GM04504 (cell line): Measurements from ENCODE around the gene EGR4.

ENCODE experiments used
- DNase-seq: peaks from one replicate; pipeline ENCODE4 v3.0.0-alpha.2; 2012; ENCODE audit warnings: low read depth

EGR4 gene

DNA sequence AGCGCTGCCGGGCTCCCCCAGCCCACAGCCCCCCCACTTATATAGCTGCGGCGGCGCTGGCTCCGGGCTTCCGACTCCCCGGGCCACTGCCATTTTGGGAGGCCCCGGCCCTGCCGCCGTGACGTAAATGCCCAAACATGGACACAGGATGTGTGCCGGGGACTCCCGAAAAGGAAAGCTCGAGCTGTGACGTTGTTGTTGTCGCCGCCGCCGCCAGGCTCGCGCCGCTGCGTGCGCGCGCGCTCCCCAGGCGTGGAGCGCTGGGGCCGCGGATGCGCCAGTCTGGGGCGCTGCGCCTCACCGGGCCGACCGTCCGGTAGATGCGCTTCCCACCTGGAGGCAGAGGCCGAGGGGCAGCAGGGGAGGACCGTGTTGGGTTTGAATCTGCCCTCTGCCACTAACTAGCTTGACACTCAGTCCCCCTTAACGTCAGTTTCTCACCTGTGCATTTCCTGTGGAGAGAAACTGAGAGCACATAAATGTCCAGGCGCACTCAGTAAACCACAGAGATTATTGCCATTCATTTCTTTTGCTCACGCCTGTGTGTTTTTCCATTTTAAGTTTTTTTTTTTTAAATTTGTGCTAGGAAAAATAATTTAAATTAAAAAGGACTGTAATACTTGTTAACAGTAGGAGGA lies at the start of gene EGR4:
TSS of gene EGR4 (minus strand) at position 15 of the 638 bp plus-strand sequence. CDS start 231 bp downstream, outside the sequence.
- no peak for DNase-seq

DNA sequence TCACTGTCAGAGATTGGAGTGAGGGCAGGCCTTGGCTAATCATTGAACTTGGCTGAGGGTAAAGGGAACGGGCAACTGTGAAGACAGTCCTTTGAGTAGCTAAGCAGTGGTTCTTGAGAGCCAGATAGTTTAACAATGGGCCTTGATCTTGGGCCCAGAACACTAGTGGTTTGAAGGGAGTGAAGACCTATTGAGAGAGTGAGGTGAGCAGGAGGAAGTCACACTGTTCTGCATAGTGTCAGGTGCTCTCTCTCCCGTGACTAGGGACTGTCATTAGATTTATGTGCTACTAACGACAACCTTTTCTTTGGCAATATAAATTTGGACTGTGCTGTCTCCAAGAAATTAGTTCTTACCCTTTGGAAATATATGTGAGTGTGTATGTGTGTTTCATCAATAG lies 47.7 kb upstream of the EGR4 start:
- no peak for DNase-seq

DNA sequence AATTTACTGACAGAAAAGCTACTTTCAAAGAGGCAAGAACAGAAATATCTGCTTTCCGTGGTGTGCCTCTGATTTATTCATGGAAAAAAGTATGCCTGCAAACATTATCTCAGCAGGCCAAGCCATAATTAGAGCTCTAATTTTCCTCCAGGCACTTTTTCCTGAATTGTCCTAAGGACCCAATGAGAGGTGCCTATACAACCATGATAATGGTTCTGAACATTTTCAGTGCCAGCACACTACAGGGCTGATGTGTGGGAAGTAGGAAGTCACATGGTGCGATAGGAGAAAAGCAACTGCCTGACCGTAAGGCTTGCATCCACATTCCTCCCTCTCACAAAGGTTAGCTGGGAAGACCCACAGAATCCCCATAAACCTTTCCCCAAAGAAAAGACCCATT lies 45.9 kb upstream of the EGR4 start:
- no peak for DNase-seq

DNA sequence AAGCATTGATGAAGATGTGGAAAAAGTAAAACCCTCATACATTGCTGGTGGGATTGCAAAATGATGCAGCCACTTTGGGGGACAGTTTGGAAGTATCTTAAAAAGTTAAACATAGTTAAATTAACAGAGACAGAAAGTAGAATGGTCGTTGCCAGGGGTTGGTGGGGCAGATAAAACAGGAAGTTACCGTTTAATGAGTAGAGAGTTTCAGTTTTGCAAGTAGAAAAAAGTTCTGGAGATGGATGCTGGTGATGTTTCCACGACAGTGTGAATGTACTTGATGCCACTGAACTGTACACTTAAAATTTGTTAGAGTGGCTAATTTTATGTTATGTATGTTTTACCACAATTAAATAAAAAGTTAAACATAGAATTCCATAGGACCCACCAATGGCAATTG lies 44.5 kb upstream of the EGR4 start:
- DNase-seq = no peak

DNA sequence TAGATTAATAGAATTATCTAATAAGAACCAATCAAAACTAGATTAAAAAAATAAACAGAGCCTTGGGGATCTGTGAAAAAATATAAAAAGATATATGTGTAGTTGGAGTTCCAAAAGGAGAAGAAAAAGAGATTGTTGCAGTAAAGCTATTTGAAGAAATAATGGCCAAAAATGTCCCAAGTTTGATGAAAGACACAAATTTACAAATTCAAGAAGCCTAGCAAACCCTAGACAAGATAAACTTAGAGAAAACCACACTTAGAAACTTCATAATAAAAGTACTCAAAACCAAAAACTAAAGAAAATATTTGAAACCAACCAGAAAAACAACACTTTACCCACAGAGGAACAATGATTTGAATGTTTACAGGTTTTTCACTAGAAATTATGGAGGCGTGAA lies 41.3 kb upstream of the EGR4 start:
- no peak for DNase-seq

DNA sequence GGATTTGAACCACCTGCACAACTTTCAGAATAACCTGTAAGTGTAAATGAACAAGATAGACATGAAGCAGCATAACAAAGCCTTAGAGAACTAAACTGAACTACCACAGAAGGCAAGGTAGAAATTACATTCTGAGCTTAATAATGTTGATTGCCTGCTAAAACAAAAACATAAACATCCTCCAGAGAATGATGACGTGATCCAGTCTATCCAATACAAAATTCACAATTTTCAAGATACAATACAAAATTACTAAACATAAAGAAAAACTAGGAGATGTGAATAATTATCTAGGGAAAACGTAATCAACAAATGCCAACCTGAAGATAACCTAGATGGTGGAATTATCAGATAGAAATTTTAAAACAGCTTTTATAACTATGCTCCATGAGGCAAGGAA lies 40.7 kb upstream of the EGR4 start:
- no peak for DNase-seq

DNA sequence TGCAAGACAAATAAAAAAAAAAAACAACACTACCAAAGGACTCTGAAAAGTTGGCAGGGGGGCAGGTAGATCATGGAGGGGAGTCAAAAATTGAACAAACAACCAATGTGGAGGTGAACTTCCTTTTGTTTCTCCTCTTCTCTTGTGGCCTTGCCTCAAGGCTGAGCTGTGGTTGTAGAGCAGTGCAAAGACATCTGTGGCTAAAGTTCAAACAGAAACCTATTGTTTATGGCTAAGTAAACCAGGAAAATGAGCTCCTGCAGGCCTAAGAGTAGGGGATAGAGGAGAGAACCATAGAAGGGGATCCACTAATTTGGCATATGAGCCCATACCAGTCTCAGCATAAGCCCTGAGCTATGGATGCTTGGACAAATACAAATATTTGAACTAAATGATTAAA lies 40.2 kb upstream of the EGR4 start:
- no peak for DNase-seq

DNA sequence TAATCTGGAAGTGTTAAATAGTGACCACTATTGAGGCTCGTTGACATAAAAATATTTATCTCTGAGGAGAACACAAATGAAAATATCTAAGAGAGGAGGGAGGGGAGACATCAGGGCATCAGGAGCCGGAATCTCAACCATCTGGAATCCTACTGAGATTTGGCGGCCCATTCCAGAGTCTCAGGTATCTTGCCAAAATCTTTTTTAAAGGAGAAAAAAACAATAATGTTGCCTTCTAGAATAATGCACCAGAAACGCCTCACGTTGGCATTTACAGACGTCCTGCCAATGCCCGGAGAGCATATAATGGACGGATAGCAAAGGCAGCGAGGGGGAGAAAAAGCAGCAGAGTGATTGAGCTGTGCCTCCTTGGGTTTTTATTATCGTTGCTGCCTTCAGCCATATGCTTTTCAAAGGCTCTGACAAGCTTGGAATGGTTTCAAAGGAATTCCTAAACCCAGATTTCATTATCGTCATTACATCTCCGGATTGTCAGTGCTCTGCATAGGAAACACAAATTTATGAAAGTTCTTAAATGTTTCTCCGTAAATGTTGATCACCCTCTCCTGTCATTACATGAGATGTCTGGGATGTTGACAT lies 30.9 kb upstream of the EGR4 start:
- DNase-seq = no peak

DNA sequence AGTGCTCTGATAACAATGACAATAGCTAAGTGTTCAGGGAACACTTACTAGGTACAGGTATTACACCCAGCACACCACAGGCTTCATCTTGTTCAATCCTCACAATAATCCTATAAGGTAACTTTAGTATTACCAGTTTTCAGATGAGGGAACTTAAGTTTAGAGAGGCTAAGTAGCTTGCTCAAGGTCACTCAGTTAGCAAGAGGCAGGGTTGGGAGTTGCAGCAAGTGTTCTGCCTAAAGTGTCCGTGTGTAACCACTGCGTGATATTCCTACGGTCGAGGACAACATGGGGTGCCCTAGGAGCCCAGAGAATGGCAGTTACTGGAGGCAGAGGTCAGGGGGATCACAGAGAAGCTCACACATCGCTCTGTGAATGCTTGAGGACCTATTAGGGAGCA lies 30.2 kb upstream of the EGR4 start:
- no peak for DNase-seq

DNA sequence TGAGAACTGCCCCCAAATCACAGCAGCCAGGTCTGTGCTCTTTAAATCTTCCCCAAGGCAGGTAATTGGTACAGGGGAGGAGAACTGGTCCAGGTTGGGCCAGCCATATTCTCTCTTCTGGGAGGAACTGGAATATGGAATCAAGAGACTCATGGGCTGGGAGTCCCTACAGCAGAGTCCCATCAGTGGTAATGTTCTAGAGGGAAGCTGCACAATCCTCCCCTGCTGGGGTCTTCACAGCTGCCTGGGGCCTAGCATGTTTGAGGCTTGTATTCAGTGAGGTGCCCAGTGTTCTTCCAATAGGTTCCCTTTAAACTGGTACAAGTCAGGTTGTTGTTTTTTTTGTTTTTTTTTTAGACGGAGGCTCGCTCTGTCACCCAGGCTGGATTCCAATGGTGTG lies 21.1 kb upstream of the EGR4 start:
- no peak for DNase-seq

DNA sequence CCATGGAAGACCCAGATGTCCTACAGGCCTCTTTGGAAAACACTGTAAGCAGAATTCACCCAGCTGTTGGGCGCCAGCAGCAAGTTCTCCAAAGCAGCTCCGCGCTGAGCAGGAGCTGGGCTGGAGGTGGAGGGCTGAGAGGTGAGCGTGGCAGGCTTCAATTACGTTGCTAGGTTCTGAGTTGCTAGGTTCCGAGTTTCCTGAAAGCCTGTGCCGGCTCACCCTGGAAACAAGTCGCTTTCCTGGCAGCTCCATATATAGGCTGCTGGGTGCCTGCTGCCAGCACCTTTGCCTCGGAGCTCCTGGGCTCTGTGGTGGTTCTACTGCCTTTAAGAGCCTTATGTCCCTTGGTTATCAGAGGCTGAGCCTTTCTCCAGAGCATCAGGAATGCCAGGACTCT lies 14.4 kb upstream of the EGR4 start:
- DNase-seq = no peak

DNA sequence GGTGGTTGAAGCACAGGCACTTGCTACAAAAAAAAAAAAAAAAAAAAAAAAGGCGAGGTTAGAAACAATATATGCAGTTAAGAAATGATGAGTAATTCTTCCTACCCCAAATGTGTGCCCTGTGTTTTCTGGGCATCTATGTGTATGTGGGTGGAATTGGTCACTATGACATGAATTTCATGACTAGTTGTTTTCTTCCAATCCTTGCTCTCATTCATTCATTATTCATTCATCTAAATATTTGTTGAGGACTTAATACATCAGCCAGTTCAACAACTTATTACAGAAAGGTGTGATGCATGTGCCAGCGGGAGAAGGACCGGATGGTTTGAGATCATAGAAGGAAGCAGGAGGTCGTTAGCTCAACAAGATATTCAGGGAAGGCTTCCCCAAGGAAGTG lies 8.3 kb upstream of the EGR4 start:
- DNase-seq = no peak

DNA sequence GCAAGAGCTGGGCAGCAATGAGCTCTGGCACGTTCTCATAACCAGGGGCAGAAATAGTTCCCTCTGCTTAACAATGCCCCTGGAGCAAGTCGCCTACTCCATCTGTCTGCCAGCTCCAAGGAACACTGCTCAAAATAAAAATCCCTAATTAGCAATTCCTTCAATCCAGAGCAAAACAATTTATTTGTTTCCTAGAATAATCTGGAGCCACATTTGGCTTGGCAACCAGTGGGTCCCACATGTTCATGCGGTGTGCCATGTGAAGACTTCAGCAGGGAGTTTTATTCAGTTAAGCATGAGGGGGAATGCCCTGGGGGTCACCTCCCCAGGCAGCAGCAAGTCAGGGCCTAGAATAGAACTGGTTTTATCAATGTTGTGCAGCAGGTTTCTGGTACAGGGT lies 7.6 kb upstream of the EGR4 start:
- DNase-seq = no peak

DNA sequence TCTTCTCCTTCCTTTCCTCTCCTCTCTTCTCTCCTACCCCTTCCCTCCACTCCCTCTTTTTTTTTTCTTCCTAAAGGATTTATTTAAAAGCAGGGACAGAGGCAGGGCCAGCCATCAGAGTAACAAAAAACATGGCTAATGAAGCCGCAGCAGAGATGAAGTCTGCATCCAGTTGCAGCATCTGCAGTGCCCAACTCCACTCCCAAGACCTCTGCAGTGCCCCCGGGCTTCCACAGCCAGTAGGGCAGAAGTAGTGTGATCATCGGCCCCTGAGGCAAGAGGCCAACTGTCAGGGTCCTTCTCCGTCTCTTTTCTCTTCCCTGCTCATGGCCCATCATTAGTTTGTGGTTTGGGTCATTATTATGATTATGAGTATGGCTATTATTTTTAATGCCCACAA lies 4.2 kb upstream of the EGR4 start:
- no peak for DNase-seq

DNA sequence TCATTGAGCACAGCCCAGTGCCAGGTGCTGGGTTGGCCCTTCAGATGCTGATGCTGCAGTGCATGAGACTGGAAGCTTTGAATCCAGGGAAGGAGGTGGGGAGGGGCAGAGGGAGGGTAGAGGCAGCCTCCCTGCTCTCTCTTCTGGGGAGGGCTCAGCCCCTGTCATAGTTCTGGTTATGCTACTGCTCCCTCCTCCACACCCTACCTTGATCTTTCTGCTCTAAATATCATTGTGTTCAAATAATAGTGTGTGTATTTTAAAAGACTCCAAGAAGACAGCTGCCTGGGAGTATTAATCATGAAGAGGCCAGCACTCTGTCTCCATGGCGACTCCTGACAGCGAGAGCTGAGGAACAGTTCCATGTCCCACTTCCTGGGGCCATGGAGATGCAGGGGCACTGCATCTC lies 3.8 kb upstream of the EGR4 start:
- no peak for DNase-seq

DNA sequence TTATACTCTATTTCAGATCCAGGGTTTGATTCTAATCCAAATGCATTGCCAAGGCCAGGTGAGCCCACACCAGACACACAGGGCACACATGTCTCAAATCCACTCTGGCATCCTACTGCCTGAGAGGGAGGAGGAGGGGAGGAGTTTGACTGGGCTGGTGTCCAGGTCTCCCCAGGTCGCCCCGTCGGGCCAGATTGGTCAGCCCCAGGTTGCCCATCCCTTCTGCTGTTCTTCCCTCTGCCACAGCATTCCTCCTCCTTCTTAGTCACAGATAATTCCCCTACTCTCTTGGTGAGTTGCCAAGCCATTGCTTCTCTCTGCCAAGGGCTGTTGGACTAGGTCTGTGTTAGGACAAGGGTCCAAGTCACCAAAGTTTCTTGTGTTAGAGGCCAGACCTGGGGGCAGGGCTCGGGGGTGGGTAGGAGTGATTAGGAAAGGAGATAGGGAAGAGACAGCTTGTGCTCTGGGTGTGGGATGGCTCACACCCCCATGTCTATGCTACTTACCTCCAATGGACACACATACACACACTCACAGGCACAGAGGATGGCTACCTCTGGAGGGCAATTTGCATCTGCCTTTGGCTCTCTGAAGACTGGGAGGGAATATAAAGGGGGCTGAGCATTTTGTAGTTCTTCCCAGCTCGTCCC lies 2.5 kb upstream of the EGR4 start:
- DNase-seq = no peak

DNA sequence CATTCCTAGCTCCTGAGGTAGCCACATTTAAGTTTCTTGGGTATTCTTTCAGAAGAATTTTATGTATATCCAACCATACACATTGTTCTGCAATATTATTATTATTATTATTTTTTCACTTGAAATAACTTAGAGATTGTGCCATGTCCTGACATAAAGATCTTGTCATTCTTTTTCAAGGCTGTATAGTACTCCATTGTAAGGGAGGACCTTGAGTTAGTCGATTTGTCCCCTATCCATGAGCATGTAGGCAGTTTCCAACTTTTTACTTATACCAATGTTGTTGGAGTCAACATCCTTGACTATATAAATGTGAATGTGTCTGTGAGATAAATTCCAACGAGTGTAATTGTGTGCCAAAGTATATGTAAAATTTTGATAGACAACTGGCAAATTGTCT lies 891 bp upstream of the EGR4 start:
- DNase-seq = no peak

DNA sequence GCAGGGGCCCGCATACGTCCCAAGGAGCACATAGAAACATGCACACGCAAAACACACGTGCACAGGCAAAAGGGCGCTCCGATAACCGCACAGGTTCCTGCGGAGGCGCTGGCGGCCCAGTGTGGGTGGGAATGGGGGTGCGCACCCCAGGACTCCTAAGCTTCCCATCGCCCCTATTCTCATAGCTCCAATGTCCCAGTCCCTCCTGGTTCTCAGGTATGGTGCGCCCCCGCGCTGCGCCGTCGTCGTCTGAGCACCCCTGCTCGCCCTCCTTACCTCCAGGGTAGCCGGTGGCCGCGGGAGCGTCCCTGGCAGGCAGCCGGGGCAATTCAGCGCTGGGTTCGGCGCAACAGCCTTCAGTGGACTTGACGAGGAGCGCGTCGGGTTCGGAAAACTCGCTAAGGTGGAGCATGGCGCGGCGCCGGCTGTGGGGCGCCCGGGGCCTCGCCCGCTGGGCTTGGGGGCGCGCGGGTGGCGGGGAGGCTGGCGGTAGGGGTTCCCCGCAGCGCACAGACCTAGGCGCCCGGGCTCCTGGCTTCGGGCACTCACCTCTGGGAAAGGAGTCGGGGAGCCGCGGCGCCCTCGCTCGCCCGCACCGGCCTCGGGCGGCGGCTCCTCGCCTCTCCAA lies 328 bp downstream of the EGR4 start:
- no peak for DNase-seq

DNA sequence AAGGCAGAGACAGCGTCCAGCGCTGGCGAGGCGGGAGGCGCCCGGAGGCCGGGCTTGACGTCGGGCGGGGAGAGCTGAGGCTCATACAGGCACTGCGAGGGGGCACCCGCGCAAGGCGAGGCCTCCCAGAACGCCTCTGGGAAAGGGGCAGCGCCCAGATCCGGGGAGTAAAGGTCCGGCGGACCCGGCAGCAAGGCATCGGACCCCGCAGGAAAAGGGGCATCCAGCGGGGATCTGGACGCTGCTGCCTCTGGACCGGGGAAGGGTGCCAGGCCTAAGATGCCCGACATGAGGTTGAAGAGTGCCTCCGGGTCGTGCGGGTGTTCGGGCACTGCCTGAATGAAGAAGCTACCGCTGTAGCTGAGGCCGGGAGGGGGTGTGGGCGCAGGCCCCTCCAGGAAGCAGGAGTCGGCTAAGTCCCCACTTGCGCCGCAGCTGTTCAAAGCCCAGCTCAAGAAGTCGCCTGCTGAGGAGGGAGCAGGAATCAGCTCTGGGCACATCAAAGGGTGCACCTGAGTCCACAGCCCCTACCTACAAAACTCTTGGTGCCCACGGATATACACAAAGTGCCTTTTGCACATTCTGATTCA lies 937 bp downstream of the EGR4 start:
- no peak for DNase-seq

DNA sequence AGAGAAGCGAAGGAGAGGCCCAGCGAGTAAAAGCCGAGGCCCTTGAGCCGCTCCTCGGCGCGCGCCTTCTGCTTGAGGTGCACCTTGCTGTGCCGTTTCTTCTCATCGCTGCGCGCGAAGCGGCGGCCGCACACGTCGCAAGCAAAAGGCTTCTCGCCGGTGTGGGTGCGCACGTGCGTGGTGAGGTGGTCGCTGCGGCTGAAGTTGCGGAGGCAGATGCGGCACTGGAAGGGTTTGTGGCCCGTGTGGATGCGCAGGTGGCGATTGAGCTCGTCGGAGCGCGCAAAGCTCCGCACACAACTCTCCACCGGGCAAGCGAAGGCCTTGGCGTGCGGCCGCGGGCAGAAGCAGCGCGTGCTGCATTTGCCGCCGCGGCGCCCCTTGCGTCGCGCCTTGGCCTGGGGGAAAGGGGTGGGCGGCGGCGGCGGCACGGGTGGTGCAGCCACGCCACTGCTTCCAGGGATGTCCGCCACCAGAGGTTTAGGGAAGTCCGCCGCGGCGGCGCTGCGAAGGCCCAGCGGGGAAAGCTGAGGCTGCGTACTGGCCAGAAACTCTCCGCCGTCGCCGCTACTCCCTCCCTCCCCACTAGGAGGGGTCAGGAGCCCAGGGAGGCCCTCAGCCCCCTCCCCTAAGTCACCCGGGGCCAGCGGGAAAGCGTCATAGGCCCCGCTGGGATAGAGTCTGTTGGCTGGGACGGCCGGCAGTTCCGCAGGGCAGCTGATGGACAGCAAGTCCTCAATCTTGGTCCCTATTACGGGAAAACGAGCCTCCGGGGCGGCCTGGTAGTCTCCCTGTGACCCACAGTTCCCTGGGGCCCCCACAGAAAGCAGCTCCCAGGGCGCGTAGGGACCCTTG lies 1.7 kb downstream of the EGR4 start:
- no peak for DNase-seq

DNA sequence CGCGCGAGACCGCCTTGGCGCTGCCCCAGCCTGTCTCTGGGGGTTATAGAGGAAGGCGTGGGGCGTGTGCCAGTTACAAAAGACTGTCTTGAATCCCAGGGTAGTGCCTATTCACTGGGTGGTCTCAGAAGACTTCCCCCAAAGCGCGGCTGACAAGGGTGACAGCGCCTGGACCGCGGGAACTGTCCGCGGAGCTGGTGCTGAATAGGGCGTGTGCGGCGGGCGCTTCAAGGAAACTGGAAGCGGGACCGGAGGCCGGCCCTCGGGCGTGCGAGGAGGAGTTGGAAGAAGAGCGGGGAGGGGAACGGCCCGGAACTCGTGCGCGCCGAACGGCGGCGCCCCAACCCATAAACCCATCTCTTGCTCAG lies 2.3 kb downstream of the EGR4 start:
- DNase-seq = no peak
